Naive thymus-derived CD8-positive, alpha-beta T cell (primary cell): ENCODE results near the gene UAP1L1. TPM values are rescaled to one million over a fixed set of nuclear protein-coding genes. Genes with fewer than 3 reads are reported as not detected.

ENCODE experiments used
- ATAC-seq, 2 donors: fragments of 150-1000 bp; cut with Tn5 transposase in 1 of 2; sonication (Bioruptor Pico), chemical (Tn5 transposase) in 1 of 2; 1 replicate in 1 of 2; 2 replicates in 1 of 2; pipeline ENCODE4 v1.10.0; 2021; ENCODE audit warnings: mild to moderate bottlenecking in 2 of 2, moderate library complexity in 2 of 2
- POLR2A ChIA-PET: fragments of 350-600 bp; sonication (Branson Sonifier 250); formaldehyde crosslinking; loops from one replicate; lab custom pipeline; 2021; ENCODE audit warnings: antibody characterized with exemption; lab: Charles Lee
- DNase-seq, 10 donors: peaks; one replicate each; pipeline versions ENCODE4 v3.0.0 to v3.0.0-alpha.2; 2020 to 2022
- H3K27ac Mint-ChIP-seq, 10 donors: one replicate each; pipeline ENCODE4 v1.8.0; 2020 to 2022; ENCODE audit warnings: mild to moderate bottlenecking in 10 of 10, mixed read lengths in 10 of 10, moderate library complexity in 4 of 10, inconsistent platforms in 1 of 10
- H3K27me3 Mint-ChIP-seq, 5 donors: one replicate each; pipeline ENCODE4 v1.8.0; 2021 to 2022; ENCODE audit warnings: mixed read lengths in 5 of 5
- H3K36me3 Mint-ChIP-seq, 3 donors: one replicate each; pipeline ENCODE4 v1.8.0; 2020 to 2022; ENCODE audit warnings: mixed read lengths in 3 of 3, mild to moderate bottlenecking in 2 of 3, inconsistent platforms in 1 of 3
- H3K4me1 Mint-ChIP-seq, 4 donors: one replicate each; pipeline ENCODE4 v1.8.0; 2021 to 2022; ENCODE audit warnings: mixed read lengths in 4 of 4
- H3K4me3 Mint-ChIP-seq, 10 donors: one replicate each; pipeline ENCODE4 v1.8.0; 2020 to 2022; ENCODE audit warnings: mild to moderate bottlenecking in 10 of 10, mixed read lengths in 10 of 10, moderate library complexity in 6 of 10, inconsistent platforms in 1 of 10
- H3K9me3 Mint-ChIP-seq, 9 donors: one replicate each; pipeline ENCODE4 v1.8.0; 2020 to 2022; ENCODE audit warnings: mixed read lengths in 9 of 9, mild to moderate bottlenecking in 3 of 9, inconsistent platforms in 1 of 9, moderate library complexity in 1 of 9
- polyA plus RNA-seq, 3 donors: library from polyadenylated mRNA; unstranded; fragments of 300-500 nt; fragmentation: Illumina TruSeq; gene quantifications; one replicate each; pipeline ENCODE4 v1.2.3, GENCODE V29; 2021
- total RNA-seq, 8 experiments: library from RNA in 2 of 8; stranded (reverse) in 2 of 8; gene quantifications; one replicate each; pipeline ENCODE4 v1.2.3 and lab custom pipeline; 2021 to 2026

UAP1L1 gene
- total and polyA plus RNA-seq, 5 experiments from 2014 or later, result 2.3 to 28.7 (median 7.8) TPM

DNA sequence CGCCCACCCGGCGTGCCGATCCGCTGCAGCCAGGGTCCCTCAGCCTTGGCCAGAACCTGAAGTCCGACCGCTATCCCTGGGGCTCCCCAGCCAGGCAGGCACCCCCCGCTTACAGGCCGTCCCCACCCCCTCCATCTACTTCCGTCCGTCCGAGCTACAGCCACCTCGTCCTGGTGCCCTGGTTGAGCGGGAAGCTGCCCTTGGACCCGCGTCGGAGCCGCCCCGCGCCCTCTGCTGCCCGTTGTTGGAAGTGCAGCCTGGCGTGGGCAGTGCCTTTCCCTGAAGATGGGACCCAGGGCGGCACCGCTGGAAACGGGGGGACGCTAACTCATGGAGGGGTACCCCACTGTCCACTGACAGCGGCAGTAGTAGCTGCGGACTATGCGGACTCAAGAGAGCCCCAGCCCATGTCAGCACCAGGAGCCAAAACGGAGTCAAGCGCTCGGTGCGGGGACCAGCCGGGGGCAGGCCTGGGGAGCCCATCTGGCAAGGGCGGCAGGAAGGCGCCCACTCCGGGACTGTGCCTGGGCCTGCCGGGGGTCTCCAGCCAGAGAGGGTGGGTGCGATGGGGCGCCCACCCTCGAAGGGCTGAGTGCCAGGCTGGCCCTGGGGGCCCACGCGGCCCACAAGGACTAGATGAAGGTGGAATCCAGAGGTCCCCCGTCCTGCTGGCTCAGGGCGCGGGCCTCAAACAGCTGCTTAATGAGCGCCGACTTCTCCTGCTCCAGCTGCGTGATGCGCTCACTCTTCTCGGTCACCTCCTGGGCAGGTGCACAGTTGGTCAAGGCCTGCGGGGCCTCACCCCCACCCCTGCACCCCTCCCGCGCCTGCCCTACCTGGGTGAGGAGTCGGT lies 13.1 kb upstream of the UAP1L1 start:
- Mint-ChIP-seq H3K27ac (no peak overlapping the region), H3K4me1 (peaks cover 6 to 11% (median 7%) of the 10 kb centered on the region in 4 donors), H3K36me3 (no peaks in the 10 kb centered on the region), H3K9me3 (no peaks in the 10 kb centered on the region), H3K27me3 (peaks cover 0 to 8% (median 4%) of the 10 kb centered on the region in 5 donors), H3K4me3 (no peak overlapping the region)
- POLR2A ChIA-PET, result interaction anchor here (1.0 to 1.1 kb wide), 2 partner anchors 22 to 116 kb away, joined by 3 read pairs; no protein-coding TSS in a partner anchor
- peak in 7 of 10 donors; percentile 46 to 57 (median 50) for DNase-seq
- no peak for ATAC-seq

DNA sequence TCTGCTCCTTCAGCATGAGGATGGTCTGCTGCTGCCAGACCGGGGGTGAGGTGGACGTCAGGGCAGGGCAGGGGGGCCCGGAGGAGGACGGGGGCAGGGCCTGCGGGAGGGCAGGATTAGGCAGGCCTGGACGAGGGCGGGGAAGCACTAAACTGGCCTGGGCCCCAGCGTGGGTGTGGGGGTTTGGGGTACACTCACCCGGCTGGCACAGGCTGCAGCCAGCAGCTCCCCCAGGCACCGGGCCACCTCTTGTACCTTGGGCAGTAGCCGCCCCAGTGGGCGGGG lies 12.5 kb upstream of the UAP1L1 start:
- Mint-ChIP-seq H3K27me3 (peaks cover 0 to 8% (median 4%) of the 10 kb centered on the region in 5 donors), H3K9me3 (no peaks in the 10 kb centered on the region), H3K4me1 (peaks cover 6 to 11% (median 7%) of the 10 kb centered on the region in 4 donors), H3K36me3 (no peaks in the 10 kb centered on the region), H3K27ac (no peak overlapping the region), H3K4me3 (no peak overlapping the region)
- peak in 1 of 10 donors; percentile 4 for DNase-seq
- ATAC-seq, result no peak
- POLR2A ChIA-PET, result interaction anchor here (1.0 to 1.7 kb wide), 2 partner anchors 12 to 21 kb away, joined by 3 to 7 read pairs; partner anchors contain the start of gene UAP1L1

DNA sequence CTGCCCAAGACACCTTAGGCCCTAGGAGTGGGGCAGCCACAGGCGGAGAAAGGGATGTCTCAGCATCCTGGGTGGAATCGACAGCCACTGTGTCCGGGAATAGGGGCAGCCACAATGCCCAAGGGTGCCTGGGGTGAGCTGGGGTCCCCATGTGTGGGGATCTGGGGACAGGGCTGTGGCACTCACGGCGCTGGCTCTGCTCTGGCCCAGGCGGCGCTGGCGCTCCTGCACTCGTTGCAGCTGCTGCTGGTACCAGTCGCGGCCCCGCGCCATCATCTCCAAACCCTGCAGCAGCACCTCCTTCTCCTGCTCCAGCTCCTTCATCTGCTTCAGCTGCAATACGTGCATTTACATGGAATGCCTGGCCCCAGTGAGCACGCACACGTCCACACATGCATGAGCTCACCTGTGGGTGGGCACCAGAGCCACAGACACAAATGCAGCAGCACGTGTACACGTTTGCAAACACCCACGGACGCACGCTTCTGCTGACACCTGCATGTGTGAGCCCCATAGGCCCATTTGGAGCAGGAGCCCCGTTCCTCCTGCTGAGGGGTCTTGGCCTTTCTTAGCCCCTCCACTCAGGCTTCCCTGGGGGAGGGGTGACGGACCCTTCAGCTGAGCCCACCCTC lies 11.9 kb upstream of the UAP1L1 start:
- Mint-ChIP-seq H3K4me1 (peaks cover 7 to 12% (median 8%) of the 10 kb centered on the region in 4 donors), H3K9me3 (no peaks in the 10 kb centered on the region), H3K4me3 (no peak overlapping the region), H3K27ac (no peak overlapping the region), H3K27me3 (peaks cover 0 to 8% (median 4%) of the 10 kb centered on the region in 5 donors), H3K36me3 (no peaks in the 10 kb centered on the region)
- POLR2A ChIA-PET, result interaction anchor here (1.7 kb wide), 1 partner anchor 12 kb away, joined by 7 read pairs; the partner anchor contains the start of gene UAP1L1
- ATAC-seq (no peak), DNase-seq (no peak)

DNA sequence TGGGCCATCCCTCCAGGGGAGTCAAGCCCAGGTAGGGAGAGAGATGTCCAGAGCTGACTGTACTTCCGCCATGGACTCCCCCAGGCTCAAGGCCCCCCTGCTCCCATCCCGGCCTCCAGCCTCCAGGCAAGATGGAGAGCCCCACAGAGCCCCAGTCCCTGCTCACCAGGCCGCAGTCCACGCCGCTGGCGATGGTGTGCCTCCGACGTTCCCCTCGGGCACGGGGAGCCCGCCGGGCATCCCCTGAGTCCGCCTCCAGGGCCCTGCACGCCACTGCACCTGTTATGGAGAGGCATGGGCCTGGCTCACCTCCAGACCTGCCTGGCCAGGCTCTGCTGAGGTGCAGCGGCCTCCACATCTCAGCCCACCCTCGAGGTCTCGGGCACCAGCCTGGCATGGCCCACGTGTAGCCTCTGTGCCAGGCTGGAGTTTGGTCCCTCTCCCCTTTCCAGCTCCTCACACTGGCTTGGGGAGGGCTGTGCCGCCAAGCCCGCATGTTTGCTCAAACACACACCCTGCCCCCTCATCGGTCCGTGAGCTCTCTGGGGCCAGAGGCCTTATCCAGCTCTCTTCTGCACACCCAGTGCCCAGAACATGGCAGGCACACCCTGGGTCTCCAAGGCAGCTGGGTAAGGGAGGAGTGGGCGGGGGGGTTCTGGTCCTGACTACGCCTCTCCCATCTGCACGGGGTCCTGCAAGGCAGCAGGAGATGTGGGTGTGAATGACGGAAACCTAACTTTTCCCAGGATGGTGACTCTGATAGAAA lies 11.0 kb upstream of the UAP1L1 start:
- DNase-seq, result no peak
- Mint-ChIP-seq H3K27me3 (peaks cover 0 to 8% (median 4%) of the 10 kb centered on the region in 5 donors), H3K9me3 (no peaks in the 10 kb centered on the region), H3K4me1 (peaks cover 8 to 20% (median 14%) of the 10 kb centered on the region in 4 donors), H3K4me3 (no peak overlapping the region), H3K36me3 (no peaks in the 10 kb centered on the region), H3K27ac (no peak overlapping the region)
- POLR2A ChIA-PET, result interaction anchor here (1.7 to 6.8 kb wide), 2 partner anchors 11 to 20 kb away, joined by 7 to 73 read pairs; partner anchors contain the start of genes MAN1B1 and UAP1L1
- ATAC-seq, result no peak

DNA sequence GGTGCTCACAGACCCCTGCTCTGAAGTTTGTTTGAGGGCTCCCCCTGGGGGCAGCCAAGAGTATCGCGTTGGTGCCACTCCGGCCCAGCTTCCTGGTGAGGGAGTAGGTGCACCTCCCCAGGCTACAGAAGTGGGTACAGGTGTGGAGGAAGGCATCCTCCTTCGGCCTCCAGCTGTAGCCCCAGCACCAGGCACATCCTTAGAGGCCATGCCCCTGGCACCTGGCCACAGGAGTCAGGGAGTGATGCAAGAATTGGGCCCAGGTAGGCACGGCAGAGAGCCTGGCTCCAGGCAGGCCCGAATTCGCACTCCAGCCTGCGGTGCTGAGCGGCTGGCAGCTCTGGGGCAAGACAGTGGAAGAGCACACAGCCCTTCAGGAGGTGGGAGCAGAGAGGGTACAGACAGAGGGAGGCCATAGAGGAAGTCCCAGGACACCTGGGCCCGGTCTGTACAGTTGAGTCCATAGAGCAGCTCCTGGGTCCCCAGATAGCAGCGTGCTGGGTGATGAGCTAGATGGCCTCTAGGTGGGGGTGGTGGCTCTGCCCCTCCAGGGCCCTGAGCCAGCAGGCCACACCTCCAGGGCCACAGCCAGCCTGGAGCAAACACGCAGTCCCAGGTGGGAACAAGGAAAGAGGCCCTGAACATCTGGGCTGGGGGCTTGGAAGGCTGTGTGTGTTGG lies 9.3 kb upstream of the UAP1L1 start:
- peak overlapping the region; percentile 6 to 80 (median 55) for H3K4me3 Mint-ChIP-seq
- H3K27ac Mint-ChIP-seq, result peak overlapping the region in 8 of 10 donors; percentile 28 to 88 (median 66)
- peaks cover 0 to 8% (median 4%) of the 10 kb centered on the region in 5 donors for H3K27me3 Mint-ChIP-seq
- no peaks in the 10 kb centered on the region for H3K36me3 Mint-ChIP-seq
- DNase-seq (peak; percentile 78 to 91 (median 87)), ATAC-seq (peak; percentile 60 to 67)
- peaks cover 11 to 22% (median 16%) of the 10 kb centered on the region in 4 donors for H3K4me1 Mint-ChIP-seq
- no peaks in the 10 kb centered on the region for H3K9me3 Mint-ChIP-seq
- POLR2A ChIA-PET, result interaction anchor here (0.6 to 6.8 kb wide), 9 partner anchors 9 to 187 kb away, joined by 3 to 73 read pairs (median 4); partner anchors contain the start of genes C8G, MAN1B1, NELFB and TUBB4B

DNA sequence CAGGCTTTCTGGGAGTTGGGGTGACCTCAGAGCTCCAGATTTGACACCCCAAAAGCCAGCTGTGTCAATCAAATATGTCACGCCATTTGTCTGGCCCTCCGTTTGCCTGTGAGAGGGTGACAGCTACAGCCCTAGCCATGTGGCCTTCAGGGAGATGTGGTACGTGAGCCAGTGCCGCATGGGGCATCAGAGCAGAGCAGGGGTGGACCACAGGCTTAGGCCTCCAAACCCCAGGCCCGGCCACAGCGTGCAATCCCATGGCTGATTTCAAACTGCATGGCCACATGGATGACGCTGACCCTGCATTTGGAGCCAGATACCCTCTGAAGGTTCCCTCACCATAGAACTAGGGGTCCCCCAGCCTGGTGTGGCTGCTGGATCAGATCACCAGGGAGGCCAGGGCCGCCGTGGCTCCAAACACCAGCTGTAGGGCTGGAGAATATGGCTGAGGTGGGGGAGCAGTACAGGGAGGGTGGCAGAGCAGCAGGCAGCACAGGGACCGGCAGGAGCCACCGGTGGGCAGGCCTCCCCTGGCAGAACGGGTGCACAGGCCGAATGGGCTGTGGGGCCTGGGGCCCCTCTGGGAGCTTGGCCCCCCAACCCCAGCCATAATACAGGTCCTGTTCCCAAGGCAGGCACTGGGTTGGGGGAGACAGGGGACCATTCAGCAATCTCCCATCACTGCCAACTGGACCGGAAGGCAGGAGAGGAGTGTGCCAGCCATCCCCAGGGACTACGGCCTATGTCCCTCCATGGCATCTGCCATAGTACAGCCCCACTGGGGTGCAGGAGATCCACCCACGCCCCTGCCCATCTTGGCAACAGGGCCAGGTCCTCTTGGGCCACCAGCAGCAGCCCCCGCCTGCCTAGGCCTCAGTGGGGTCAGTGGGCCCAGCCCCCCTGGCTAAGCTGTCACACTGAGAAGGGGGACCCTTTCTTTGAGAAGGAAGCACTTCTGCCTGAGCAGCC lies 8.5 kb upstream of the UAP1L1 start:
- no peaks in the 10 kb centered on the region for H3K36me3 Mint-ChIP-seq
- H3K4me1 Mint-ChIP-seq, result peaks cover 14 to 22% (median 16%) of the 10 kb centered on the region in 4 donors
- peak overlapping the region in 1 of 10 donors; percentile 15 for H3K27ac Mint-ChIP-seq
- peak overlapping the region in 5 of 10 donors; percentile 23 to 53 (median 36) for H3K4me3 Mint-ChIP-seq
- POLR2A ChIA-PET, result interaction anchor here (0.6 to 6.8 kb wide), 10 partner anchors 13 to 261 kb away, joined by 3 to 73 read pairs (median 4); partner anchors contain the start of genes MAN1B1, RABL6 and TUBB4B
- DNase-seq, result peak in 1 of 10 donors; percentile 57
- H3K9me3 Mint-ChIP-seq, result no peaks in the 10 kb centered on the region
- H3K27me3 Mint-ChIP-seq, result peaks cover 0 to 8% (median 4%) of the 10 kb centered on the region in 5 donors
- no peak for ATAC-seq

DNA sequence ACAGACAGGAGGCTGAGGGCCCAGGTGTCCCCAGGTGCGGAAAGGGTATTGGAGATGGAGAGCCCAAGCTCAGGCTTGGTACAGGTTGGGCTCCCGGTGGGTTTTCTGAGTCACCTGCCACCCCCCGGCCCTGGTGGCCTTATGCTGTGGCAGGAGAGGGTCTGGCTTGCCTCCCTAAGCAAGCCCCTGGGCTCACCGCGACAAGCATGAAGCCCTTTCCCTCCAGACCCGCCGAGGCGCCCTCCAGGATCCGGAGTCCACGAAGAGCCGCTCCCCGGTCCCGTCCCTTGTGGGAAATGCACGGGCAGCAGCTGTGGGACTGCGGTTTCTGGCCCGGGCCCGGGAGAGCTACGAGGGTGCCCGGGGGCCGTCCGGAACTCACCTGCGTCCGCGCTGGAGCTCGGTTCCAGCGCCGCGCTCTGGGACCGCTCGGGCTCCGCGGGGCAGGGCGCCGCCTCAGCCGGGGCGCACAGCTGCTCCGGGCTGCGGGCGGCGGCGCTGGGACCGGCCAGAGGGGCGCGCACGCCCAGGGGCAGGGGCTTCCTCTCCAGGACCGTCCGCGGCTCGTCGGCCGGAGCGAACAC lies 7.7 kb upstream of the UAP1L1 start:
- H3K4me1 Mint-ChIP-seq, result peaks cover 11 to 18% (median 14%) of the 10 kb centered on the region in 4 donors
- no peaks in the 10 kb centered on the region for H3K36me3 Mint-ChIP-seq
- no peaks in the 10 kb centered on the region for H3K9me3 Mint-ChIP-seq
- peaks cover 0 to 8% (median 4%) of the 10 kb centered on the region in 5 donors for H3K27me3 Mint-ChIP-seq
- peak overlapping the region in 5 of 10 donors; percentile 23 to 53 (median 36) for H3K4me3 Mint-ChIP-seq
- DNase-seq, result peak in 1 of 10 donors; percentile 61
- POLR2A ChIA-PET, result interaction anchor here (0.7 to 6.8 kb wide), 15 partner anchors 11 to 262 kb away, joined by 3 to 73 read pairs (median 4); partner anchors contain the start of genes MAN1B1, RABL6 and TUBB4B
- ATAC-seq, result no peak
- H3K27ac Mint-ChIP-seq, result no peak overlapping the region

DNA sequence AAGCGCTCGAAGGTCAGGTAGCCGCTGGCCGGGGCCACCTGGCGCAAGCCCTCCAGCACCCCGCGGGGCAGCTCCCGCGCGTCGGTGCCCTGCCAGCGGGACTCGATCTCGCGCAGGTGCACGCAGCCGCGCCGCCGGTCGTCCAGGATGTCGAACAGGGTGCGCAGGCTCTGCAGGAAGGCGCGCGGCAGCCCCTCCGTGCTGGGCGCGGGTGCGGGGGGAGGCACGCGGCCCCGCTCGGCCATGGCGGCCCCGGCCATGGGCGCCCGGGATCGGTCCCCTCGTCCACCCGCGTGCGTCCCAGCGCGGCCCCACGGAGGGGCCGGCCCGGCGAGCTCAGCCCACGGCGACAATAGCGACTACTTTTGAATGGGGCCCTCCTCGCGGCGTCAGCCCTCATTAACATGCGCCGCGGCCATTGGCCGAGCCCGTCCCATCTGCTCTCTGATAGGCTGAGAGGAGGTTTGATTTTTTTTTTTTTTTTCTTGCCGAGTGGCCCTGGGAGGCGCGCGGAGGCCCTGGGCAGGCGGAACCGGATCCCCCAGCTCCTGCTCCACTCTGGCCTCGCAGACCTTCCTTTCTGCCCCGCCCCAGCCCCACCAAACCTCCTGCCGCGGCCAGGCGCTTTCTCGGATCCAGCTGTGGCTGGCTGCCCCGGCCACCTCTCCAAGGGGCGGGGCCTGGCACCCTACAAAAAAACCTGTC lies 7.0 kb upstream of the UAP1L1 start, which contains the start of gene SAPCD2:
Gene SAPCD2, minus strand, starts transcription at position 357 of the 705 bp plus-strand sequence. Its CDS starts 97 bp downstream, at position 260.
- H3K27ac Mint-ChIP-seq, result peak within 1 kb of the TSS in 6 of 10 donors; percentile 19 to 79 (median 57)
- H3K4me1 Mint-ChIP-seq, result peaks cover 11 to 23% (median 14%) of the 10 kb centered on the region in 4 donors
- H3K9me3 Mint-ChIP-seq, result no peaks in the 10 kb centered on the region
- H3K27me3 Mint-ChIP-seq, result peaks cover 0 to 8% (median 4%) of the 10 kb centered on the region in 5 donors
- DNase-seq, result peak; percentile 74 to 91 (median 81)
- ATAC-seq, result peak; percentile 90 to 91
- no peaks in the 10 kb centered on the region for H3K36me3 Mint-ChIP-seq
- POLR2A ChIA-PET, result interaction anchor here (0.6 to 6.8 kb wide), 16 partner anchors 11 to 357 kb away, joined by 3 to 73 read pairs (median 4); partner anchors contain the start of genes MAN1B1, RABL6 and TUBB4B
- H3K4me3 Mint-ChIP-seq, result peak within 1 kb of the TSS; percentile 63 to 87 (median 74)

DNA sequence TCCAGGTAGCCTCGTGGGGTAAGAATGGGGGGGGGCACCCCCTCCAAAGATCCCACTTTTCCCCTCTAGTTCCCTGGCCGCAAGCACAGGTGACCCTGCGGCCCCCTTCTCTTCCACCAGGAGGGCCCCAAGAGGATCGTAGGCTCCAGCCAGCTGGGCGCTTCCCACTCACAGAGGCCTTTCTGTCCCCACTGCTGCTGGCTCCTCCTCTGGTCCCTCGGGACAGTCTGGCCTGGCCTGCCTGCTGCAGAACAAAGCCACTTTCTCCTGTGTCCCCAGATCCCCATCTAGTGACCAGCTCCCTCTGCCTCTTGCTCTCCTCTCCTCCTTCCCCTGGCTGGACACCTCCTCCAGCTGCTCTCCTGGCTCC lies 6.4 kb upstream of the UAP1L1 start:
- Mint-ChIP-seq H3K27ac (peak overlapping the region in 5 of 10 donors; percentile 19 to 76 (median 67)), H3K9me3 (no peaks in the 10 kb centered on the region), H3K27me3 (peaks cover 0 to 8% (median 4%) of the 10 kb centered on the region in 5 donors), H3K4me3 (peak overlapping the region; percentile 63 to 87 (median 72)), H3K36me3 (no peaks in the 10 kb centered on the region), H3K4me1 (peaks cover 11 to 23% (median 14%) of the 10 kb centered on the region in 4 donors)
- DNase-seq (peak in 1 of 10 donors; percentile 62), ATAC-seq (no peak)
- POLR2A ChIA-PET, result interaction anchor here (0.6 to 6.8 kb wide), 14 partner anchors 10 to 358 kb away, joined by 3 to 73 read pairs (median 4); partner anchors contain the start of gene MAN1B1
